PC-9 (cell line): Measurements from ENCODE around the gene PYCR2. TPM values are rescaled to one million over a fixed set of nuclear protein-coding genes. Genes with fewer than 3 reads are reported as not detected.
"Not testable (repeated sequence)": the region's sequence is repeated elsewhere in the genome, so short reads cannot be mapped to it uniquely, and the experiment has no call there.

ENCODE experiments used
- BruUV-seq: library from RNA; stranded (reverse); fragments of 400-500 nt; replicated peaks from 2 replicates; lab custom pipeline; 2021; lab: Mats Ljungman, UMichigan
- CTCF ChIA-PET: fragments of 300-600 bp; sonication (Branson Sonifier 250); formaldehyde crosslinking; loops from one replicate; lab custom pipeline; 2022; ENCODE audit warnings: antibody characterized with exemption; lab: Charles Lee
- POLR2A ChIA-PET: fragments of 300-600 bp; sonication (Branson Sonifier 250); formaldehyde crosslinking; loops from one replicate; lab custom pipeline; 2022; ENCODE audit warnings: antibody characterized with exemption; ENCODE audit not compliant: unreplicated experiment; lab: Charles Lee
- DNase-seq, 2 experiments: peaks; one replicate each; pipeline versions ENCODE4 v3.0.0 to v3.0.0-alpha.2; 2015 to 2022; ENCODE audit warnings: mixed read lengths in 1 of 2
- H2AFZ ChIP-seq: fragments of 200-600 bp; sonication (generic); 2 replicates; pipeline ENCODE4 v1.8.1; 2017; ENCODE audit warnings: antibody characterized with exemption
- H3F3A ChIP-seq: fragments of 200-600 bp; sonication (generic); 2 replicates; pipeline ENCODE4 v1.8.1; 2017; ENCODE audit warnings: antibody characterized with exemption, mild to moderate bottlenecking, low read depth; ENCODE audit not compliant: insufficient read depth
- H3K27ac ChIP-seq: fragments of 200-600 bp; sonication (generic); 2 replicates; pipeline ENCODE4 v1.6.1; 2016; ENCODE audit warnings: mixed run types
- H3K27me3 ChIP-seq: fragments of 200-600 bp; sonication (generic); 2 replicates; pipeline ENCODE4 v1.6.1; 2016; ENCODE audit warnings: low read depth, mixed run types; ENCODE audit not compliant: insufficient read depth
- H3K36me3 ChIP-seq: fragments of 200-600 bp; sonication (generic); 2 replicates; pipeline ENCODE4 v1.6.1; 2016; ENCODE audit warnings: low read depth, mixed run types
- H3K4me1 ChIP-seq: fragments of 200-600 bp; sonication (generic); replicated peaks from 2 replicates; pipeline ENCODE4 v1.6.1; 2016; ENCODE audit warnings: mixed run types; ENCODE audit not compliant: insufficient read depth
- H3K4me2 ChIP-seq: fragments of 200-600 bp; sonication (generic); 2 replicates; pipeline ENCODE4 v1.6.1; 2017; ENCODE audit warnings: mixed run types
- H3K4me3 ChIP-seq: fragments of 200-600 bp; sonication (generic); 2 replicates; pipeline ENCODE4 v1.6.1; 2016; ENCODE audit warnings: mixed run types
- H3K79me2 ChIP-seq: fragments of 200-600 bp; sonication (generic); 2 replicates; pipeline ENCODE4 v1.6.1; 2017; ENCODE audit warnings: low read depth, mixed run types
- H3K9me2 ChIP-seq: fragments of 200-600 bp; sonication (generic); 2 replicates; pipeline ENCODE4 v1.8.1; 2017; ENCODE audit warnings: mild to moderate bottlenecking; ENCODE audit not compliant: insufficient read depth
- H3K9me3 ChIP-seq: fragments of 200-600 bp; sonication (generic); 2 replicates; pipeline ENCODE4 v1.8.1; 2016; ENCODE audit warnings: low read depth; ENCODE audit not compliant: insufficient read depth
- H4K20me1 ChIP-seq: fragments of 200-600 bp; sonication (generic); 2 replicates; pipeline ENCODE4 v1.8.1; 2017; ENCODE audit not compliant: insufficient read depth
- EZH2 ChIP-seq: fragments of 200-600 bp; sonication (generic); IDR thresholded peaks from 2 replicates; pipeline ENCODE4 v1.8.0; 2017; ENCODE audit warnings: antibody characterized with exemption, low read depth
- intact Hi-C: fragments of 100-400 bp; cut with micrococcal nuclease; formaldehyde crosslinking; loops from one replicate; pipeline ENCODE4 v1.10.0; 2022; ENCODE audit not compliant: unreplicated experiment
- total RNA-seq: library from RNA; stranded (reverse); gene quantifications from 2 replicates; pipeline ENCODE4 v1.2.3, GENCODE V29; 2021
- TF ChIP-seq, protein P1 (sequence below): fragments of 200-600 bp; sonication (generic); conservative IDR thresholded peaks from 2 replicates; pipeline ENCODE4 v1.6.1; 2017; ENCODE audit warnings: mixed run types, antibody characterized with exemption, mild to moderate bottlenecking, moderate library complexity

PYCR2 gene
- total RNA-seq, 1 experiment from 2014 or later: 100 TPM

DNA sequence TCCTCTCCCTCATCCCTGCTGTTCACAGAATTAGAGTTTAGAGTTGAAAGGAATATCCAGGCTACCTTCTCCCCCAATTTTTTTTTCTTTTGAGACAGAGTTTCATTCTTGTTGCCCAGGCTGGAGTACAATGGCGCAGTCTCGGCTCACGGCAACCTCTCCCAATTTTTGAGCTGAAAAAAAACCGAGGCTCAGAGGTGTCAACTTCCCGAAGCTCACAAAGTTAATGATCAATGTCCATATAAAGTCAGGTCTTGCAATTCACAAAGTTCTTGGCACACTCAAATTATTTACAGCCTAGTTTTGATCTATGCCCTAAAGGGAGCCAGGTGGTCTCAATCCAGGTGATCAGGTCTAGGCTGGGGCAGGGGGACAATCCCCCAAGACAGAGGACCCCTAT is 34.3 kb downstream of the PYCR2 start:
- Histone ChIP-seq H3K4me2 (no peak overlapping the region), H3F3A (peaks cover 17% of the 10 kb centered on the region; the same call in 1 of the 2 replicates), H3K4me1 (peaks cover 11% of the 10 kb centered on the region), H3K27me3 (no peaks in the 10 kb centered on the region), H3K36me3 (no peaks in the 10 kb centered on the region), H3K4me3 (no peak overlapping the region), H2AFZ (no peak overlapping the region), H4K20me1 (no peaks in the 10 kb centered on the region), H3K9me3 (no peaks in the 10 kb centered on the region), H3K9me2 (no peaks in the 10 kb centered on the region), H3K27ac (no peak overlapping the region), H3K79me2 (no peaks in the 10 kb centered on the region)
- BruUV-seq: no TSS peak
- intact Hi-C loops: no loop called here
- no peak for TF ChIP-seq EZH2
- TF ChIP-seq, protein P1, sequence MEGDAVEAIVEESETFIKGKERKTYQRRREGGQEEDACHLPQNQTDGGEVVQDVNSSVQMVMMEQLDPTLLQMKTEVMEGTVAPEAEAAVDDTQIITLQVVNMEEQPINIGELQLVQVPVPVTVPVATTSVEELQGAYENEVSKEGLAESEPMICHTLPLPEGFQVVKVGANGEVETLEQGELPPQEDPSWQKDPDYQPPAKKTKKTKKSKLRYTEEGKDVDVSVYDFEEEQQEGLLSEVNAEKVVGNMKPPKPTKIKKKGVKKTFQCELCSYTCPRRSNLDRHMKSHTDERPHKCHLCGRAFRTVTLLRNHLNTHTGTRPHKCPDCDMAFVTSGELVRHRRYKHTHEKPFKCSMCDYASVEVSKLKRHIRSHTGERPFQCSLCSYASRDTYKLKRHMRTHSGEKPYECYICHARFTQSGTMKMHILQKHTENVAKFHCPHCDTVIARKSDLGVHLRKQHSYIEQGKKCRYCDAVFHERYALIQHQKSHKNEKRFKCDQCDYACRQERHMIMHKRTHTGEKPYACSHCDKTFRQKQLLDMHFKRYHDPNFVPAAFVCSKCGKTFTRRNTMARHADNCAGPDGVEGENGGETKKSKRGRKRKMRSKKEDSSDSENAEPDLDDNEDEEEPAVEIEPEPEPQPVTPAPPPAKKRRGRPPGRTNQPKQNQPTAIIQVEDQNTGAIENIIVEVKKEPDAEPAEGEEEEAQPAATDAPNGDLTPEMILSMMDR: no peak
- ChIA-PET POLR2A (interaction anchor here (0.6 kb wide), 1 partner anchor 25 kb away, joined by 5 read pairs; no protein-coding TSS in a partner anchor), CTCF (no interaction called here)
- no peak for DNase-seq

DNA sequence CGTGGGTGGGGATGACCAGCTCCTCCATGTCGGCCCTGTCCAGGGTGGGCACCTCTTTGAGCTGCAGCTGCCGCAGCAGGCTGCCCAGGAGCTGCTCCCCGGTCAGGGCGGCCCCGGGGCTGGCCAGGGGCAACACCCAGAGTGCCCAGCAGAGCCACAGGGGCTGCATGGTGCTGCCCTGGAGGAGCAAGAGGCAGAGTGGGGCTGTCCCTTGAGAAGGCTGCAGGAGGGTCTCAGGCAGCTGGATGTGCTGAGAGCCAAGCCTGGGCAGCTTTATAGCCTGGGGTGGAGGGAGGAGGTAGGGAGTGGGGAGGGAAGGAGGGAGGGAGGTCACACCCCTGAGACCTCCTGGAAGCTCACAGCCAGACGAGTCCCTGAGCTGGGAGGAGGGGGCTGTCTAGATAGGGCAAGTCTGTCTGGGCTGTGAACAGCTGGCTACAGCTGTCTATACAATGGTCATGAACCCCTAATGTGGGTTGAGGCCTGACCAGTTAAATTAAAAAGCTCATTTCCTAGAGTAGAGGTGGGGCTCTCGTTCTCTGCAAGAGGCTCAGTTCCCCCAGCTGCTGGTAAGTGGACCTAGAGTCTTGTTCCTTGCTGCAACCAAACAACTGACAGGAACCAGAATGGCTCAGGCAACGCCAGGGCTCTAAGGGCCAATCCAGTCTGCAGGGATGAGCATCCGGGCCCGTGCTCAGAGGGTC is 35.0 kb downstream of the PYCR2 start, which contains the start of gene LEFTY1:
TSS of gene LEFTY1 (minus strand) at position 249 of the 704 bp plus-strand sequence. CDS start at position 169, 80 bp downstream.
- intact Hi-C loops: no loop called here
- DNase-seq: no peak
- no peaks in the 10 kb centered on the region for H3K36me3 ChIP-seq
- H3K9me3 ChIP-seq: no peaks in the 10 kb centered on the region
- H3K27me3 ChIP-seq: no peaks in the 10 kb centered on the region
- no peak within 1 kb of the TSS for H3K27ac ChIP-seq
- H3K4me2 ChIP-seq: no peak within 1 kb of the TSS
- no peaks in the 10 kb centered on the region for H3K9me2 ChIP-seq
- no peaks in the 10 kb centered on the region for H3K79me2 ChIP-seq
- no peak within 1 kb of the TSS for H3K4me3 ChIP-seq
- ChIA-PET CTCF (interaction anchor here (0.5 kb wide), 1 partner anchor 13 kb away, joined by 3 read pairs; no protein-coding TSS in a partner anchor), POLR2A (interaction anchor here (0.6 kb wide), 1 partner anchor 25 kb away, joined by 5 read pairs; no protein-coding TSS in a partner anchor)
- H3K4me1 ChIP-seq: peaks cover 11% of the 10 kb centered on the region
- peaks cover 16% of the 10 kb centered on the region; the same call in 1 of the 2 replicates for H3F3A ChIP-seq
- BruUV-seq: no TSS peak
- TF ChIP-seq, protein P1: no peak
- TF ChIP-seq EZH2: no peak
- no peaks in the 10 kb centered on the region for H4K20me1 ChIP-seq
- no peak within 1 kb of the TSS for H2AFZ ChIP-seq

DNA sequence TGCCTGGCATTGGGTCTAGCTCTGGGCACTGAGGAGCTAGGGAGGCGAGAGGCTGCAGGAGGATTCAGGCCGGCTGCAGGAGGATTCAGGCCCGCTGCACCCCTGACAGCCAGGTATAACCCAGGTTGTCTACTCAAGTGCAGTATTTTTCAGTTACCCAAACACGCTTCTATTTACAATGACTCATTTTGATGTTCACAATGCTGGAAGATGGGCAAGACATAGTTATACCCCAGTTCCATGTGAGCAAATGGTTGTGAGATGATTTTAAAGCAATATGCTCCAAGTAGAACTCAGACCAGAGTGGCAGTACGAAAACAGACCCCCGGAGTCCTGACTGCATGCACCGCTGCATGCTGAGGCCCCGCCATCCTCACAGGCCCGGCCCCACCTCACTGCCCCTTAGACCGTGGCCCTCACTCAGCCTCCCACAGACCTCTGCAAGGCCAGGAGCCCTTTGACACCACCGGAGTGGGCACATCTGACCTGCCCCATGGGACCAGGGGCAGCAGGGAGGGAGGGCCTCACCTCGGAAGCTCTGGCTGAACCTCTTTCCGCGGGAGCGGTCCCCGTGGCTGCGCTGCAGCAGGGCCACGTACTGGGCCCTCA is 35.7 kb downstream of the PYCR2 start:
- TF ChIP-seq EZH2: no peak
- TF ChIP-seq, protein P1: no peak
- Histone ChIP-seq H3K9me2 (no peaks in the 10 kb centered on the region), H3K4me1 (peaks cover 16% of the 10 kb centered on the region), H3F3A (peaks cover 13% of the 10 kb centered on the region; the same call in 1 of the 2 replicates), H3K4me3 (no peak overlapping the region), H3K36me3 (no peaks in the 10 kb centered on the region), H2AFZ (no peak overlapping the region), H4K20me1 (no peaks in the 10 kb centered on the region), H3K27me3 (no peaks in the 10 kb centered on the region), H3K4me2 (no peak overlapping the region), H3K27ac (no peak overlapping the region), H3K79me2 (peaks cover under 1% of the 10 kb centered on the region; the same call in 1 of the 2 replicates), H3K9me3 (no peaks in the 10 kb centered on the region)
- CTCF ChIA-PET: no interaction called here
- POLR2A ChIA-PET: no interaction called here
- no TSS peak for BruUV-seq
- DNase-seq: no peak
- intact Hi-C loops: no loop called here

DNA sequence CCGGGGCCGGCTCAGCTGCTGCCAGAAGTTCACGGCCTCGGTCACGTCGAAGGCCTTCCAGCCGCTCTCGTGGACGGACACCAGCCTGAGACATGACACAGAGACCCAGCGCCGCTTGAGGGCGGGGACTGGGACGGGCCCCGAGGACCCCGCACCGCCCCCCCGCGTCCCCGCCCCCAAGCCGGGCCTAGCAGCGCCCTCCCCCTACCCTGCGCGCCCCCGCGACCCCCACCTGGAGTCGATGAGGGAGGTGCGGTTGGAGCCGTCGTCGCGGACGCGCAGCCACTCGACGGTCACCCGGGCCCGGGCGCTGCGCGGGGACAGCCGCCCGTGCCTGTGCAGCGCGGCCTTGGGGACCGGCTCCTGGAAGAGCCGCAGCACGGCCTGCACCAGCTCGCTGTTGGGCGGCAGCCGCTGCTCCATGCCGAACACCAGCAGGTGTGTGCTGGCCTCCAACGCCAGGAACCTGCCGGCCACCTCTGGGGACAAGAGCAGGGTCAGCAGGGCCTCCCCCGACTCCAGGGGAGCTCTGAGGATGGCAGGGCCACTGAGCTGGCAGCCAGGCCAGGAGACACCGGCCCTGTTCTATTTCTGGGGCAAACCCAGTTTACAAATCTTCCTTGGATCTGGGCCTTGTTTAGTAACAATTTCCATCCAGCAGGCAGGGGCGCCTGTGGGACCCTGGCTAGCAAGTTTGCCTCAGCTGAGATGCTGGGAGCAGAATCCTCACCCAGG is 36.3 kb downstream of the PYCR2 start:
- H3K4me3 ChIP-seq, CTCF ChIA-PET, H3K9me2 ChIP-seq, H2AFZ ChIP-seq, H3K27ac ChIP-seq, H3K36me3 ChIP-seq, DNase-seq, H3K79me2 ChIP-seq, H4K20me1 ChIP-seq, H3K9me3 ChIP-seq, intact Hi-C loops, H3K27me3 ChIP-seq, BruUV-seq, H3K4me2 ChIP-seq: not testable (repeated sequence)
- peaks cover 18% of the 10 kb centered on the region for H3K4me1 ChIP-seq
- peaks cover 15% of the 10 kb centered on the region; the same call in 1 of the 2 replicates for H3F3A ChIP-seq
- POLR2A ChIA-PET: interaction anchor here (0.6 kb wide), 1 partner anchor 32 kb away, joined by 6 read pairs; no protein-coding TSS in a partner anchor
